ENCODE data around the gene DUSP19. TPM values are rescaled to one million over a fixed set of nuclear protein-coding genes. Genes with fewer than 3 reads are reported as not detected.

Gene DUSP19
- 0.55 TPM for polyA plus RNA-seq (2013, experiment 1 of 2)
- polyA plus RNA-seq (2013, experiment 2 of 2): 0.70 TPM

- peak within 1 kb of the TSS; percentile 33 for H3K9ac ChIP-seq (ENCODE audit: low read depth, low read length)
- H3K9me3 ChIP-seq (ENCODE audit: insufficient read depth, low read depth, low read length): no peaks in the 10 kb centered on the region
- H3K36me3 ChIP-seq (ENCODE audit: insufficient read depth, low read length): no peaks in the 10 kb centered on the region
- H3K27me3 ChIP-seq (ENCODE audit: insufficient read depth, low read length): no peaks in the 10 kb centered on the region
- H3K27ac ChIP-seq (ENCODE audit: low read depth, low read length): no peak within 1 kb of the TSS
- WGBS: 79% methylated on average over 20 of the region's 20 CpGs
- peak within 1 kb of the TSS; percentile 71 for H3K4me3 ChIP-seq (ENCODE audit: low read length)
- peaks cover 15% of the 10 kb centered on the region for H3K4me1 ChIP-seq (ENCODE audit: insufficient read depth, low read length)
Measured at GRCh38 chr2:183078464-183079138, at the start of gene DUSP19. TSS of gene DUSP19 (plus strand) at chr2:183078747. CDS start at chr2:183078934, 187 bp downstream.

- no peak overlapping the region for H3K27ac ChIP-seq (ENCODE audit: low read depth, low read length)
- peaks cover 6% of the 10 kb centered on the region for H3K4me1 ChIP-seq (ENCODE audit: insufficient read depth, low read length)
- no peak overlapping the region for H3K4me3 ChIP-seq (ENCODE audit: low read length)
- 92% methylated on average over 2 of the region's 2 CpGs for WGBS
- no peak overlapping the region for H3K9ac ChIP-seq (ENCODE audit: low read depth, low read length)
- H3K27me3 ChIP-seq (ENCODE audit: insufficient read depth, low read length): no peaks in the 10 kb centered on the region
- H3K9me3 ChIP-seq (ENCODE audit: insufficient read depth, low read depth, low read length): no peaks in the 10 kb centered on the region
- no peaks in the 10 kb centered on the region for H3K36me3 ChIP-seq (ENCODE audit: insufficient read depth, low read length)
Measured at GRCh38 chr2:183029219-183029618, 49.3 kb upstream of the DUSP19 start.

GRCh38 chr2:183031911-183032794 lies 46.4 kb upstream of the DUSP19 start:
- Histone ChIP-seq H3K9me3 (ENCODE audit: insufficient read depth, low read depth, low read length) (no peaks in the 10 kb centered on the region), H3K36me3 (ENCODE audit: insufficient read depth, low read length) (no peaks in the 10 kb centered on the region), H3K4me3 (ENCODE audit: low read length) (no peak overlapping the region), H3K4me1 (ENCODE audit: insufficient read depth, low read length) (peaks cover 30% of the 10 kb centered on the region), H3K9ac (ENCODE audit: low read depth, low read length) (no peak overlapping the region), H3K27me3 (ENCODE audit: insufficient read depth, low read length) (no peaks in the 10 kb centered on the region), H3K27ac (ENCODE audit: low read depth, low read length) (no peak overlapping the region)
- WGBS: 92% methylated on average over 3 of the region's 4 CpGs

- H3K4me1 ChIP-seq (ENCODE audit: insufficient read depth, low read length): peaks cover 30% of the 10 kb centered on the region
Measured at GRCh38 chr2:183033951-183034350, 44.6 kb upstream of the DUSP19 start.

GRCh38 chr2:183034806-183035205 lies 43.7 kb upstream of the DUSP19 start:
- Histone ChIP-seq H3K4me3 (ENCODE audit: low read length) (peak overlapping the region; percentile 96), H3K36me3 (ENCODE audit: insufficient read depth, low read length) (no peaks in the 10 kb centered on the region), H3K9ac (ENCODE audit: low read depth, low read length) (no peak overlapping the region), H3K4me1 (ENCODE audit: insufficient read depth, low read length) (peaks cover 30% of the 10 kb centered on the region), H3K27ac (ENCODE audit: low read depth, low read length) (no peak overlapping the region), H3K27me3 (ENCODE audit: insufficient read depth, low read length) (peaks cover 11% of the 10 kb centered on the region), H3K9me3 (ENCODE audit: insufficient read depth, low read depth, low read length) (no peaks in the 10 kb centered on the region)
- 100% methylated on average over 1 of the region's 1 CpG for WGBS

More at GRCh38 chr2:183033951-183034350, 44.6 kb upstream of the DUSP19 start:
- 85% methylated on average over 1 of the region's 1 CpG for WGBS
- Histone ChIP-seq H3K4me3 (ENCODE audit: low read length) (no peak overlapping the region), H3K27me3 (ENCODE audit: insufficient read depth, low read length) (peaks cover 2% of the 10 kb centered on the region), H3K9me3 (ENCODE audit: insufficient read depth, low read depth, low read length) (no peaks in the 10 kb centered on the region), H3K36me3 (ENCODE audit: insufficient read depth, low read length) (no peaks in the 10 kb centered on the region), H3K9ac (ENCODE audit: low read depth, low read length) (no peak overlapping the region), H3K27ac (ENCODE audit: low read depth, low read length) (no peak overlapping the region)

- H3K36me3 ChIP-seq (ENCODE audit: insufficient read depth, low read length): no peaks in the 10 kb centered on the region
- no CpG with 5 or more reads among the region's 2 CpGs for WGBS
- peaks cover 30% of the 10 kb centered on the region for H3K4me1 ChIP-seq (ENCODE audit: insufficient read depth, low read length)
- peak overlapping the region; percentile 66; the same call in 1 of the 2 replicates for H3K27ac ChIP-seq (ENCODE audit: low read depth, low read length)
- H3K9ac ChIP-seq (ENCODE audit: low read depth, low read length): no peak overlapping the region; the same call in 1 of the 2 replicates
- peaks cover 15% of the 10 kb centered on the region for H3K27me3 ChIP-seq (ENCODE audit: insufficient read depth, low read length)
- H3K4me3 ChIP-seq (ENCODE audit: low read length): peak overlapping the region; percentile 96
- no peaks in the 10 kb centered on the region for H3K9me3 ChIP-seq (ENCODE audit: insufficient read depth, low read depth, low read length)
Measured at GRCh38 chr2:183035298-183035953, 43.1 kb upstream of the DUSP19 start.

GRCh38 chr2:183035954-183036669 lies 42.4 kb upstream of the DUSP19 start:
- Histone ChIP-seq H3K9ac (ENCODE audit: low read depth, low read length) (peak overlapping the region; percentile 86), H3K27me3 (ENCODE audit: insufficient read depth, low read length) (peaks cover 15% of the 10 kb centered on the region), H3K36me3 (ENCODE audit: insufficient read depth, low read length) (no peaks in the 10 kb centered on the region), H3K27ac (ENCODE audit: low read depth, low read length) (peak overlapping the region; percentile 66; the same call in 1 of the 2 replicates), H3K4me1 (ENCODE audit: insufficient read depth, low read length) (peaks cover 30% of the 10 kb centered on the region), H3K9me3 (ENCODE audit: insufficient read depth, low read depth, low read length) (no peaks in the 10 kb centered on the region), H3K4me3 (ENCODE audit: low read length) (peak overlapping the region; percentile 96)
- 14% methylated on average over 1 of the region's 2 CpGs for WGBS

GRCh38 chr2:183037074-183037552 lies 41.4 kb upstream of the DUSP19 start:
- Histone ChIP-seq H3K4me1 (ENCODE audit: insufficient read depth, low read length) (peaks cover 30% of the 10 kb centered on the region), H3K9ac (ENCODE audit: low read depth, low read length) (peak overlapping the region; percentile 86), H3K27me3 (ENCODE audit: insufficient read depth, low read length) (peaks cover 15% of the 10 kb centered on the region), H3K36me3 (ENCODE audit: insufficient read depth, low read length) (no peaks in the 10 kb centered on the region), H3K4me3 (ENCODE audit: low read length) (peak overlapping the region; percentile 96), H3K27ac (ENCODE audit: low read depth, low read length) (peak overlapping the region; percentile 89), H3K9me3 (ENCODE audit: insufficient read depth, low read depth, low read length) (no peaks in the 10 kb centered on the region)
- 3% methylated on average over 2 of the region's 4 CpGs for WGBS

- WGBS: under 1% methylated on average over 91 of the region's 91 CpGs
- H3K27ac ChIP-seq (ENCODE audit: low read depth, low read length): peak overlapping the region; percentile 89
Measured at GRCh38 chr2:183037553-183038340, 40.8 kb upstream of the DUSP19 start.

More at GRCh38 chr2:183037553-183038340, 40.8 kb upstream of the DUSP19 start:
- Histone ChIP-seq H3K9me3 (ENCODE audit: insufficient read depth, low read depth, low read length) (no peaks in the 10 kb centered on the region), H3K4me3 (ENCODE audit: low read length) (peak overlapping the region; percentile 96), H3K9ac (ENCODE audit: low read depth, low read length) (peak overlapping the region; percentile 86), H3K36me3 (ENCODE audit: insufficient read depth, low read length) (no peaks in the 10 kb centered on the region), H3K4me1 (ENCODE audit: insufficient read depth, low read length) (peaks cover 30% of the 10 kb centered on the region), H3K27me3 (ENCODE audit: insufficient read depth, low read length) (peaks cover 15% of the 10 kb centered on the region)
